Inflammatory macrophage (primary cell): ENCODE data around the gene MYO15B.

Source experiments
- DNase-seq, 2 donors: peaks; one replicate each; pipeline ENCODE4 v3.0.0-alpha.2; 2020 to 2022
- total RNA-seq, 18 experiments: gene quantifications; one replicate each; lab custom pipeline; 2026; ENCODE audit warnings: mixed read lengths in 6 of 18, inconsistent platforms in 2 of 18; lab: John Stamatoyannopoulos, UW

The MYO15B gene
- total RNA-seq: 9.0 to 62.4 (median 38.2) reads per million in 18 experiments

DNA sequence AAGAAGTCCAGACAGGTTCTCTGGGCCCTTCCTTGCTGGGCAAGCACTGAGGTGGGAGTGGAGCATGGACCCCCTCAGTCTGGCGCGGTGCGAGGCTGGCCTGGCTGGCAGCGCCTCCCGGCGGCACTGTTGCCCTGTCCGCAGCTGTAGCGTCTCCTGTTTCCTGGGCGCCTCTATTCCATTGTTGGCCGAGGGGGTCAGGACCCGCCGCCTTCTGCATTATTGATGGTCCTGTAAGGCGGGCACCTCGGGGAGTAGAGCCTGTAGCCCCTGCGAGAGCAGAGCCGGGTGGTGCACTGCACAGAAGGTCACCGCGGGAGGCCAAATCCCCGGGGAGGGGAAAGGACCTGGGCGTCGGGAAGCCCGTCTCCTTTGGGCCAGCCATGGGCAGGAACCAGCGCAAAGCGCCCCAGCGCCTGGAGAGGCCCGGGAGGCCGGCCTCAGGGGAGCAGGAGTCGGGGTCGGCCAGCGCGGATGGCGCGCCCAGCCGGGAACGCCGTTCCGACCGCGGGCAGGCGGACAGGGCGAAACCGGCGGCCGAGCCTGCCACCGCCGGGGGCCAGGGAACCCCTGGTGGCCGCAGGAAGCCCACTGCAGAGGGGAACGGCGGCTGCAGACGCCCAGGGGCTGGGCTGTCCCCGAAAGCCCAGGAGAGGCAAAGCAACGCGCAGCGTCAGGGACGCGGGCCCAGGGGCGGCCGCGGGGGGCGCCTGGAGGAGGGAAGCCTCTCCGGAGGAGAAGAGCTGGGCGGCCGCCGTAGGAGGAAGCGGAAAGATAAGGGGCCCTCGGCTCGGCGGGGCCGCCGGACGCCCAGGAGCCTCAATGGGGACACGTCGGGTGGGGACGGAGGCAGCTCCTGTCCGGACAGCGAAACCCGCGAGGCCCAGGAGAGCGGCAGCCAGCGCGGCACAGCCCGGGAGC is at the start of gene MYO15B:
TSS of gene MYO15B (plus strand) at position 126 of the 921 bp plus-strand sequence. CDS start at position 384, 258 bp downstream.
- DNase-seq: peak; percentile 56 to 70

DNA sequence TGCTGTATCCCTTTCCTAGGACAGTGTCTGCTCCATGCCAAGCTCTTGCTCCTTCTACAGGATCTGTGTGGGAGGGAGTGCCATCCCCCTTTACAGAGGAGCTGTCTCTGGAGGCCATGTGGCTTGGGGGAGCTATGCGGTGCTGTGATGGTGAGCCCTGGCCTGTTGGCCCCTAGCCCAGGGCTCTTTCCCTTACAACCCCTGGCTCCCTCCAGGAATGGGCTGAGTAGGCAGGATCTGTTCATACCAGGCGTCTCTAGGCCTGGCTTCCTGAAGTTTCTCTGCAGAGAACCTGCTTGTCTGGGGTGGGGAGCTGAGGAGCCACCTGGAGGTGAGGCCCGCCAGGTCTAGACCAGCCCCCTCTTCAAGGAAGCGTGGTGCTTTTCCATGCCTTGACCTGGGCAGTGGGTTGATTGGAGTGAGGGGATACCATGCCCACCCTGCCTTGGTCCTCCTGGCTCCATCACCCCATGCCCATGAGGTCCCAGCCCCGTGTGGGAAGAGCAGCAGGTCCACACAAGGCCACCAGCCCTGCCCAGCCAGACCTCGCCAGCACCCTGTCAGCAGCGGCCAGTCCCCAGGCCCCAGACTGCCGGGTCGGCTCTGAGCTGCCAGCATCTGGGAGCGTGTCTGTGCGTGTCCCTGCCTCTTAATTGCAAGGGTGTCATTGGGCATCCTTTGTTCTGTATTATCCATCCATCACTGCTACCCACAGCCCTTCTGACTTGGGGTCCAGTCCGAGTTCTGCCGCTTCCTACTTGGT is 47.5 kb upstream of the MYO15B start:
- DNase-seq: no peak

DNA sequence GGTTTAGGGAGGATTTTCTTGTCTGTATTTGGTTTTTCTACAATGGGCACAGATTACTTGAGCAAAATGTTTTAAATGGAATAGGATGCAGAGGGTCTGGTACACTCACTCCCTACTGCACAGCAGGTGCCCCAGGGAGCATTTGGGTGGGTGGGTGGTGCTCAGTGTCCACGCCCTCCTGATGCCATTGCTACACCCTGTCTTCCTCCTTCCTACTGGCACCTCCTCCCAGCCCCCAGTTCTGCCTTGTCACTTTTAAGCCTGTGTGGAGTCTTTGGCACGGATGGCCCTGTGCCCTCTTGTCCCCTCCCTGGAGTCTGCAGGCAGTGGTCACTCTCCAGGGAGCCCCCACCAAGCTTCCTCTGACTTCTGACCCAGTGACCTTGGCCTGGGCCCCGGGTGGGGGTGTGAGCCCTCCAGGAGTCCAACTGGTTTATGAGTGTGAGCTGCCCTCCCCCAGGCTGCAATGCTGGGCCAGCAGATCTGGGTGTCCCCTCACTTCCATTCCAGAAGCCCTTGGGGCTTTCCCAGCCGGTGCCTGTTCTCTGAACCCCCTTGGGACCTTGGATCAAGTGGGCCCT is 46.6 kb upstream of the MYO15B start:
- peak in 1 of 2 donors; percentile 31 for DNase-seq

DNA sequence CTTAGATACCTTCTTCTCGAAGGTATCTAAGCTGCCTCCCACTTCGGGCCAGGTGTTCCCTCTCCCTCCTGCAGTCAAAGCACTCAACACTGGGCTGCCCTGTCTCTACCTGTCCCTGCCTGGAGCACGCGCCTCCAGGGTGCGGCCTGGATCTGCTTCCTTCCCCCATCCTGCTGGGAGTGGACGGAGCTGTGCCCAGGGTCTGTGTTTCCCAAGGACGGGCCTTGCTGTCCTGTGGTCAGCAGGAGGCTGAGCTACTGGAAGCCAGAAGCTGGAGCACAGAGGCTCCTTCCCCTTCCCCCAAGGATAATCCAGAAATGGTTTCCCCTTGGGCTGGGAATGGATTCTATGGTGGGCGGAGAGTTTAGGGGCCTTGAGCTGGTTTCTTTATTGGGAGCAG is 45.4 kb upstream of the MYO15B start:
- DNase-seq: no peak

DNA sequence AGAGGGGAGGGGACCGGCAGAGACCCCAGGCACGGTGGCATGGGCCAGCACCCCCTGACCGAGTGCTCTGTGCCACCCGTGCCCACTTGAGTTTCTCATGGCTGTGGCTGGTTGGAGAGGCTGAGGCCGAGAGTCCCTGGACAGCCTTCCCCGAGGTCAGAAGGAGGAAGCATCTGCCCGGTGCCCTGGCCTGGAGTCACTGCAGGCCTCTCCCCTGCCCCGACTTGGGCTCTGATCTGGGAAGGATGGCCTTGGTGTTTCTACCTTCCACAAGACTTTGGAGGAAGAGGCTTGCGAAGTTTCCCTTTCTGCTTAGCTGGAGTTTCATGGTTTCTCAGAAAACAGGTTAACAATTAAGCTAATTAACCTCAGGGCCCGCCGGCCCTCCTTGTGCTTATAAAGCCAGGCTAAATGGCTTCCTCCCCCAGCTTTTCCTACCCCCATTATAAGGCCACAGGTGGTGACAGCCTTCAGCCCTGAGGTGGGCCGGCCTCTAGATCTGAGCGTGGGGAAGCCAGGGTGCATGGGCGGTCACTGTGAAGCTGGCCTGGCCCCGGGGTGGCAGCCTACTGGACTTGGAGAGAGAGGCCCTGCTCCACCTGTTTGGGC is 44.8 kb upstream of the MYO15B start:
- DNase-seq: no peak

DNA sequence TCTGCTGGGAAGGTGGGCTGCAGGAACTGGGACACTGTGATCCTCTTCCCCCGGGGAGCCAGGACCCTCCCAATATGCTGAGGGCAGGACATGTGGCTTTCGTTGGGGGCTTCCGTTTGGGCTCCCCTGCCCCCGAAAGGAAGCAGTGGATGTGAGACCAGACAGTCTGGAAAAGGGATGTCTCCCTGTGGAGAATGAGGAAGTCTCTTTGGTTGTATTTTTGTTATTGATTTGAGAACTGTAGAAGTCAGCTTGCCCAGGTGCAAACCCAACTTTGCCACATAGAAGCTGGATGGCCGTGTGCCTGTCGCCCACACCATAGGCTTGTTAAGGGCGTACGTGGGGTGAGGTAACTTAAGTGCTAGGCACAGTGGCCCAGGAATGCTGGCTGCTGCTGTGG is 43.4 kb upstream of the MYO15B start:
- DNase-seq: no peak

DNA sequence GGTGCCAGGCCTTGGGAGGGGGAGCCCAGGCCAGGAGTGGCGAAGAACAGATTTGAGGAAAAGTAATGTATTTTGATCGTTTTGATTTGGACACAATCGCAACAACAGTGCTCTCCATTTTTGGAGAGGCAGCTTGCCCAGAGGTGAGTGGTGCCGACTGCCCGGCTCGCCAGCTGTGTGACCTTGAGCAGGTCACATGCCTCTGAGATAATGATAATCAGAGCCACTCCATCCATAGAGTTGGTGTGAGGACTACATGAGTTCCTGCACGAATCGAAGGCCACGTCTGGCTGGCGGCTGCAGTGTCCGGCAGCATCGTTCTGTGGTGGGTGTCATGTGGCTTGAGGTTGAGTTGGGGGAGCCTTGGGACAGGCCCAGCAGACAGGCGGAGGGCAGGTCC is 41.4 kb upstream of the MYO15B start:
- no peak for DNase-seq

DNA sequence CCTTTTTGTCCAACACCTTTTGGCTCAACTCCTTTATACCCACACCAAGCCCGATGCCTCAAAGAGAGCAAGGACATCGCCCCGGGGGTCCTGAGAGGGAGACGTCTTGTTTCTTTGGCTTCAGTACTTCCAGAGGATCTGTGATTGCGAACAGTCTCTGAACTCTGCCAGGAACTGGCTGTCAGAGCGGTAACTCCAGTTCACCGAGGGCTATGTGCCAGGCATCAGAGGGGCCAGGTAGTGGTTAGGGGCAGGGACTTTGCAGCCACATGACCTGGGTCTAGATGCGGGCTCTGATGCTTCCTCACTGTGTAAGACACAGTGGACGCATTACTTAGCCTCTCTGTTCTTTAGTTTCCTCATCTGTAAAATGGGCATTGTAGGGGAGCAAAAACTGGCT is 40.5 kb upstream of the MYO15B start:
- no peak for DNase-seq

DNA sequence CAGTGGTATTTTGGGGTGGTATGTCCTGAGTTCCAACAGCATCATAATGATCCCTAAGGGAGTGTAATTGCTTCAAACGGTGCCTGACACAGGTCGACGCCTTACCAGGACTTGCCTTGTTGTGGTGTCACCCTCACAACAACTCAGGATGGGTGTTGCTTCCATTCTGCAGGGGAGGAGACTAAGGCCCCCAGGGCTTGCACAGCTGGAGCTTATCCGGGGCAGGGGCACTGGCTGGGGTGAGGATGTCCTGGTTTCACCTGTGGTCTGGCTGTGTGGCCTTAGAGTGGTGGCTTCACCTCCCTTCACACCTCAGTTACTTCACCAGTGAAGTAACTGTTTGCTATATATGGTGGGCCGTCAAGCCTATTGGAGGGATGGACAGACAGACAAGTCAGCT is 38.8 kb upstream of the MYO15B start:
- no peak for DNase-seq

DNA sequence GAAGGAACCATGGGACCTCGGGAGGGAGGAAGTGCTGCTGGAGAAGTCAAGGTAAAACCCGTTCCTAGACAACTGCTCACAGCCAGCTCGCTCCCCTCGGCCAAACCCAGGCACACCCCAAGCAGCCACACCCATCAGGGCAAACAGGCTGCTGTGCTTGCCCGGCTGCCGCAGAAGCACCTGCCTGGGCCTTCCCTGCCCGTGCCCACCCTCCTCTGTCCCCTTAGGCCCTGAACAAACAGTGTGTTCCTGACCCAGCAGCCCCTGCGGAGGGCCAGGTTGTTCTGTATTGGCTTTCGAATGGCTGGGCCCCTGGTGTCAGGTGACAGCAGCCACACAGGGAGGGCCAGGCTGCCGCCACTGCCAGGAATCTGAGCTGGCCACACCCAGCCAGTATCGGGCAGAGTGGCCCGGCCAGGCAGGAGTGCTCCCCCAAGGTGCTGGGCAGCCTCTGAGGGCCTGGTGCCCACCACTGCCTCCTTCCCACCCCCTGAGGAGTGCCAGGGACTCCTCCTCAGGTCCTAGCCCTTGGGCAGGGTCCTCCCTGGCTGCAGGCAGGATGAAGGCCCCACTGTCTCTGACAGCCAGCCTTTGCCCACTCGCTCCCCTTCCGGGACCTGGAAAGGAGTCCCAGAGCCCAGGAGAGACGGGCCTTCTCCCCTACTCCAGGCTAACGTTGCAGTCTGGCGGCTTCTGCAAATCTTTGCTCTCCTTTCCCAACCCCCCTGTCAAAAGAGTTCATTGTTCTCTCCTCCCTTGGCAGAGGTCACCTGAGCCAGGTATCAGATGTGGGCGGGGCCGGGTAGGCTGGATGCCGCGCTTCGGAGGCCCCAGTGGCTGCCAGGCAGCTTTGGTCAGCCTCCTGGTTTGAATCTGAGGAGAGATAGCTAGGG is 38.1 kb upstream of the MYO15B start:
- DNase-seq: no peak

DNA sequence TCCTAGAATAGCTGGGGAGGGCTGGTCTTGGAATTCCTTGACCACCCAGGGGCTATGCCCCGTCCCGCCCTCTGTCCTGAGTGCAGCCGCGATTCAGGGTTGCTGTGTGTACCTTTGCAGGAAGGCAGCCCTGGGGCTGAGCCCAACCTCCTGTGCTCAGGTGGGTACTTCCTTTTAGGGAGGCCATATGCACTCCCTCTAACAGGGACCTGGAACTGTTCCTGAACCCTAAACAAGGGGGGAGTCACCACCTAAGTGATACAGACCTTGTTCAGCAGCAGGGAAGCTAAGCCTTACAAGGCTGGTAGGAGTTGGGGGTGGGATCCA is 37.5 kb upstream of the MYO15B start:
- no peak for DNase-seq

DNA sequence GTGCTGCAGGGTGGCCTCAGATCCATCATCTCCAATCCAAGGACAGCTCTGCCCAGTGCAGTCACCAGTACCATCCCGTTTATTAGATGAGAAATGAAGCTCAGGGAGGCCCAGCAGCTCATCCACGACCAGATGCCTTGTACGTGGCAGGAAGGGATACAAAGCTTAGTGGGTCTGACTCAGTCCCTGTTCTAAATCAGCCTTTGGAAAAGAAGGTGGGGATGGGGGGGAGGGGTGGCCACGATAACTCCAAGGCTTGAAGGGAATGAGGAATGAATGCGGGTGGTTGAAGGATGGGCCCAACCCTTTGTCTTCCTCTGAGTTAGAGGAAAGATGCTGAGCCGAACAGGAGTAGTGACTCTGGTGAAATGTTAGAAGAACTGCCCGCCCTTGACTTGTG is 36.3 kb upstream of the MYO15B start:
- DNase-seq: no peak

DNA sequence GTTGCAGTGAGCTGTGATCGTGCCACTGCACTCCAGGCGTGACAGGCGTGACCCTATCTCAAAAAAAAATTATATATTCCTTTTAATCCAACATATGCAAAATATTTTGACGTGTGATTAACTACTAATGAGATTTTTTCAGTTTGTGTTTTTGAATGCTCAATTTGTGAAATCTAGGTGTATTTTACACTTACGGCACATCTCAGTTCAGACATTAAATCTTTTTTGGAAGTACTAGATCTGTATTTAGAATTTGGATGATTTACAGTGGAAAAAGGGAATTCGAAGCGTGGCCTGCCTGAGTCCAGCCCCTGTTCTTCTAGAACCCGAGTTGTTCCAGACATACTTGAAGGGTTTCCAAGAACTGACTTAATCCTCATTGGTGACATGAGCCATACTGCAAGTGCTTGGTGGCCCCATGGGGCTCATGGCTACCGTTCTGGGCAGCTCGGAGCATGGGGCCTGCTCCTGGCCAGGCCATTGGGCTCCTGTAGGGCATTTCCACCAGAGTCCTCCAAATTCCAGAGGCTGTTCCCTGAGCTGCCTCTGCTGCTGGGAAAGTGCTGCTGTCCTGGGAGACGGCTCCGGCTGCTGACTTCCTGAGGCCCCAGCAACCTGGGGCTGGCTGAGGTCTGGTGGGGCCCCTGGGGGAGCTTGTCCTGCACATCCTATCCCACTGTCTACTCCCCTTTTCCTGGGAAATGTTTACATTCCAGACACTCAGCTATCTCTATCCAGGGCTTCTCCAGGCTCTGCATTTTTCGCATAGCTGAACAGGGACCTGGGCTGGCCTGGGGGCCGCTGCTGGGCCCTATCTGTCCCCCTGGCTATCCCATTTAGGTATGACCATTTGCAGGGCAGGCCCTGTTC is 34.9 kb upstream of the MYO15B start:
- no peak for DNase-seq

DNA sequence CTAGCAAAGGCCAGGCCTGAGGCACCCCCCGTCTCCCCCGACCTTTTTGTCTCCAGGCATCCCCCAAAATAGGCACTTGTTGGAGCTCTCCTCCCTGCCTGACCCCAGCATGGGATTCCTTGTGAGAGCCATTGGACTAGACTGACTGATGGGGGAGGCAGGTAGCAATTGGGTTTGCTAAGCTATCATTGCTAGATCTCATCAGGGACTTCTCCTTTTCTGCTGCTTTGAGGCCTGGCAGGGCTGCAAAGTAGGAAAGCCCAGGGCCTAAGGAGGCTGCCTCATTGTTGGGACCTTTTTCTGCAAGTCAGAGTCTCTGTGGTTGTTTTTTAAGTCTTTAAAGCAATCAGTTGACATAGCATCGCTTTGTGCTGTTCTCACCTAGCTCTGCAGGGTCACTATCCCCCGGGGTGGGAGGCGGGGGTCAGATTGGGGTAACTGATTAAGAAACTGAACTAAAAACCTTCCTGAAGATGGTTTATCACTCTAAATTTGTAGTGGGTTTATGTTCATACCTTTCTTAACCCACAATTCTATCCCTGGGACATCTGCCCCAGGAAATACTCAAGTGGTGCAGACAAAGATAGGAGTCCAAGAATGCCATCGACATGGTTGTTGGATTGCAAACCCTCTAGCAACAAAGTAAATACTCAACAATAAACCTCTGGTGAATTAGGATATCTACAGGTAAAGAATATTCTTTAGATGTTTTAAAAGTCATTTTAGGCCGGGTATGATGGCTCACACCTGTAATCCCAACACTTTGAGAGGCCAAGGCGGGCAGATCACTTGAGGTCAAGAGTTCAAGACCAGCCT is 34.1 kb upstream of the MYO15B start:
- no peak for DNase-seq

DNA sequence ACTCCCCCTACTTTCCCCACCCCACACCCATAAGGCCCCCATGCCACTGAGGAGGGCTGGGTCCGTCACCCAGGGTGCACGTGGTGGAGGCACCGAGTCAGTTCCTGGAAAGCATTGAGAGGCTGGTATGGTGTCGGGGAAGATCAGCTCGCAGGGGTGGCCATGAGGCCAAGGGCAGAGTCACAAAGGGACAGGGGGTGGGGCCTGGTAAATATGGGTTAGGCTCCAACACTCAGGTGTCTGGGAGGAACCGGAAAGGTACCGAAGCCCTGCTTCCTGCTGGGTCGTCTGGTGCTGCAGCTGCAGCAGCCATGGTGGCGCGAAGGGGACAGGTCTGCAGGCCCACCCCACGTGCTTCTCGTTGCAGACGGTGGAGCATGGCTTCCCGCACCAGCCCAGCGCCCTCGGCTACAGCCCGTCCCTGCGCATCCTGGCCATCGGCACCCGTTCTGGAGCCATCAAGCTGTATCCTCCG is 31.9 kb upstream of the MYO15B start:
- DNase-seq: no peak

DNA sequence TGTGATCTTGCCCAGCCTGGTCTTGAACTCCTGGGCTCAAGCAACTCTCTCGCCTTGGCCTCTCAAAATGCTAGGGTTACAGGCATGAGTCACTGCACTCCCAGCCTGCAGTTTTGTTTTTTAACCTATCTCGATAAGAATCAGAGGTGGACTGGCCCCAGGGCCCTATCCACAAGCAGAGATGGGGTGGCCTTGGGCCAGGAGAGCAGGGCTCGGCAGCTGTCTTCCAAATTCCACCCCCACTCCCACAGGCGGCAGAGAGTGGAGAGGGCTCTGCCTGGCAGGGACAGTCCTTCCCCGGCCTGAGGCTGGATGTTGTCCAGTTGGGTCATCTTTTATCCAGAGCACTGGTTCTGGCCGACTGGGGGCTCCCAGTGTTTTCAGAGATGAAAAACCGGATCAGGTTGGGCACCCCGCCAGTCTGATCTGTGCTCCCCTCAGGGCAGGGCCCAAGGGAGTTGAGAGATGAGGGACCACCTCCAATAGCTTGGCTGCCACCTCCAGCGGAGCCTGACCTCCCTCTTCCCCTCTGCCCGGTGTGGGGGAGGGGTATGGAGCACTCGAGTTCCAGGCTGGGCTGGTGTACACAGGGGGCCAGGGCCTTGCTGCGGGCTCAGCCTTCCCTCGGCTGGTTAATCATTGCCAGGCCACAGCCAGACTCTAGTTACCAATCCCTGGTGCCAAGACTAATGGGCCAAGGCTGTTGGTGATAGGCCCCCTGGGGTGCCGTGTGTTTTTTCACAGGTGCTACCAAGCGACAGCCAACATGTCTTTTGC is 30.3 kb upstream of the MYO15B start:
- no peak for DNase-seq

DNA sequence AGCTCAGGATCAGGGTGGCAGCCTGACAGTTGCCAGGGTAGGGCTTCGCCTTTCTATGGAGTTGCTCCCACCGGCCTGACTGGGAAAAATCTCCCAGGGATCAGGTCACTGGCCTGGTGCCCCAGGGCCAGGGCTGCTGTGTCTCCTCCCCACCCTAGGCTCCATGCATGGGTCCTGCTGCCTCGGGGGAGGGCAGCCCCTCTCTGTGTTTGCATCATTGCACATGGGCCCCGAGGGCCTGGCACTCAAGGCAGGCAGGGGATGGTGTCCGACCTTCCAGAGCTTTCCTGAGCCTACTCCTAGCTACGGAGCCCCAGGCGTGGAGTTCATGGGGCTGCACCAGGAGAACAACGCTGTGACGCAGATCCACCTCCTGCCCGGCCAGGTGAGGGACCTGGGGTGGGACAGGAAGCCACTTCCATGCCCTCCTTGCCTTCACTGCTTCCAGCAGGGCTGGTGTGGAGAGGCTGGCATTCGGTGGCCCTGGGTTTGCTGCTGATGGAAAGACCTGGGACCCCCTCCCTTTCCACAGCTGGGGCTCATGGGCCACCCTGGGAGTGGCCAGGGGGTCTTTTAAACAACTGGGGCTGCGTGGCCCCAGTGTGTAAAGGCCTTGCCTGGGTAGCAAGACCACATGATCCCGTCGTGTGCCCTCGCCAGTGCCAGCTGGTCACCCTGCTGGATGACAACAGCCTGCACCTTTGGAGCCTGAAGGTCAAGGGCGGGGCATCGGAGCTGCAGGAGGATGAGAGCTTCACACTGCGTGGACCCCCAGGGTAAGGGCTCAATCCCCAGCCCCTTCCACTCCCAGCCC is 29.5 kb upstream of the MYO15B start:
- DNase-seq: no peak
